ENCODE results near the gene NAT14.
"Not testable (repeated sequence)": the region's sequence is repeated elsewhere in the genome, so short reads cannot be mapped to it uniquely, and the experiment has no call there.

NAT14 gene

DNA sequence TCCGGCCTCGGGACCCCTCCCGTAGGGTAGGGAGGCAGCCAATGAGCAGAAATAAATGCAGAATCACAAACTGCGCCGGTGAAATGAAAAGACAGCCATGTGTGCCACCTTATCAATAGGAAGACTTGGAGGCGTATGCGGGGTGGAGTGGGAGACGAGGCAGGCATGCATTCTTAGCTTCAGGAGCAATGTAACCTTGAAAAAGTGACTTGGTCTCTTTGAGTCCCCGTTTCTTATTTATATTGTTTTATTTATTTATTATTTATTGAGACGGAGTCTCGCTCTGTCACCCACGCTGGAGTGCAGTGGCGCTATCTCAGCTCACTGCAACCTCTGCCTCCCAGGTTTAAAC, 19.2 kb downstream of the NAT14 start:
- DNase-seq: no peak

DNA sequence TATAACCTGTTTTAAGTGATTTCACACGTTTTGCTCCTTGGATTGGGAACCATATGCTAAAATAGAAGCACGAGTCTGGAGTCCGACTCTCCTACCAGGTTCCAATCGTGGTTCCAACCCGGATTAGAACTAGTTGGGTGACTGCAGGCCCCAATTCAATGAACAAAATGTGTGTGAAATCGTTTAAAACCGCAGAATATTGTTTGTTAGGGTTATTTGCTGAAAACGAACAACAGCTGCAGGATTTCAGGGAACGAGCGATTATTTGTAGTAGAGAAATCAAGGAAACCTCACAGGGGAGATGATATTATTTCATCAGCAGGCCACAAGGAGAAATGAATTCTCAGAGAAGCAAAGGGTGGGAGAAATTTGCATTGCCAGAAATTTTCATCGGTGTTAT, 20.0 kb downstream of the NAT14 start:
- no peak for DNase-seq

DNA sequence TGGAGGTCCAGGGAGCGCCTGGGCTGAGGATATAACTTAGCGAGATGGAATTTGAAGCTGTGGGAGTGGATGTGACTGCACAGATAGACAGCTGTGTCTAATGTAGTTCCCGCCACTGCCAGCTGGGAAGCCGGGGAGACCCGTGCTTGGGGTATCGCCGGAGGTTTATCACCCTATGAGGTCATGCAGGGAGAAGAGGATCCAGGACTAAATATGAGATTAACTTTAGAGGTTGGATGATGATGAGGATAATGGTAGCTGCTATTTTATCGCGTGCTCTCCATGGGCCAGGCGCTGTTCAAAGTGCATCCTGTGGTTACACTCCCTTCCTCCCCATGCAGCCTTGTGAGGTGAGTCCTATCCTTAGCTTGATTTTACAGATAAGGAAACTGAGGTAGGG, 23.1 kb downstream of the NAT14 start:
- DNase-seq: no peak

DNA sequence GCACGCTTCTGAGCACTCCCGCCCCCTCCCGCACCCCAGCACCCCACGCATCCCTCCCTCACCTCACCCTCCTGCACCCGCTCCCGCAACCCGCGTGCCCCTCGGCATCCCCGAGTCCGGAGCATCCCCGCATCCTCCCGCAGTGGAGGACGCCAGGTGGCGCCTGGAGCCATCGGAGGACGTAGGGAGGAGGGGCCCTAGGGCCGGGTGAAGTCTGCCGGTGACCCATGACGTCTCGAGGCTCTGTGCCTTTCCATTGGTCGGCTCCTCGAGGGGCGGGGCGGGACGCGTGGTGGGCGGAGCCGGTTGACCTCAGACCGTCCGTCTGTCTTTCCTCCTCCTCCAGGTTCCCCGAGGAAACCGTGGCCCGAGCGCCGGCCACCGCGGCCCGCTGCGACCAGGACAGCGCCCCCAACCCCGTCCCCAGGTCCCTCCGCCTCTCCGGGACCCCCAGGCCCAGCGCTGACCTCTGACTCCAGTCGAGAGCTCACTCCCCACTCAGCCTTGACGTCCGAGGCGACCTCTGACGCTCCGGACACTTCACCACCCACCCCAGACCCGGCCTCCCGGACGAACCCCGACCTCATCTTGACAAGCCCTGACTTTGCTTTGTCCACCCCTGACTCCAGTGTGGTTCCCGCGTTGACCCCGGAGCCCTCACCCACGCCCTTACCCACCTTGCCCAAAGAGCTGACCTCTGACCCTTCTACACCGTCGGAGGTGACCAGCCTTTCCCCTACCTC, 32.1 kb downstream of the NAT14 start:
- DNase-seq: peak; percentile 87

DNA sequence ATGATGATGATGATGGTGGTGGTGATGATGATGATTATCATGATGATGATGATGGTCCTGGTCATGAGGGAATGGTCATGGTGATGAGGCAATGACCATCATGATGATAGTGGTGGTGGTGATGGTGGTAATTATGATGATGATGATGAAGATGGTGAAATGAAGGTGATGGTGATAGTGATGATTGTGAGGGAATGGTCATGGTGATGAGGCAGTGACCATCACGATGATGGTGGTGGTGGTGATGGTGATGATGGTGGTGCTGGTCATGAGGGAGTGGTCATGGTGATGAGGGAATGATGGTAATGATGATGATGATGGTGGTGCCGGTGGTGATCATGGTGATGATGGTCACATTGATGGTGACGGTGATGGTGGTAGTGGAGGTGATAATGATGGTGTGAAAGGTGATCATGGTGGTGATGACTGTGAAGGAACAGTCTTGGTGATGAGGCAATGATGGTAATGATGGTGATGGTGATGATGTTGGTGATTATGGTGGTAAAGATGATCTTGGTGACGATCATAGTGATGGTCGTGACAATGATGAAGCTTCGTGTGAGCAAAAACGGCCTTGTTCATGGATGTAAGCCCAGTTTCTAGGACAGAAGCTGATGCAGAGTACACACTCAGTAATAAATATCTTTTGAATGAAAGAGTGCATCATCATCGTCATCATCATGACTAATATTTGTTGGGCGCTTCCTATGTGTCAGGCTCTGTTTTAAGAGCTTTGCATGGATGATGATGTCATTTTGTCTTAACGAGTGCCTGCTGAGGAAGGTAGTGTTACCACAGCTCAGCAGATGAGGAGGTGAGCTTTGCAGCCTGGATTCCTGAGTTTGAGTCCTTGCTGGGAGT, 34.7 kb downstream of the NAT14 start:
- no peak for DNase-seq

DNA sequence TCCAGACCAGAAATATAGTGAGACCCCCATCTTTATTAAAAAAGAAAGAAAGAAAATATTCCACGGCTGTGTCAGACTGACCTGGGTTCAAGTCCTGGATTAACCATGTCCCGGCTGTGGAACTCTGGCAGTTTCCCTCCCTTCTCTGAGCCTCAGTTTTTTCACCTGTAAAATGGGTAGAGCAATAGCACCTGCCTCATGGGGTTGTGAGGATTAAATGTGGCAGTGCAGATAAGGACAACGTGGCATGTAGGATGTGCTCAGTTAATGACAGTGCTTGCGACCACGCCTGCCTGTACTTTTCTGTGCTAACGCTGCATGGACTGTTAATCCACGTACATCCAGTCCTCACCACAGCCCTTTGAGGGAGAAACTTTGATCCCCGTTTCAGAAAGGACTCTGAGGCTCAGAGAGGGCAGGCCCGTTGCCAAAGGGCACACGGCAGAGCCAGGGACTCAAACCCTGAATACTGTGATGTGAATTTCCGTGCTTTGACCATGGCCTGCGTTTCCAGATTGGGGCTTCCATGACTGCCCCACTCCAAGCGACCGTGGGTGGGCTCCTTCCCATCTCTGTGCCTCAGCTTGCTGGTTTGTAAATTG, 35.8 kb downstream of the NAT14 start:
- DNase-seq: no peak

DNA sequence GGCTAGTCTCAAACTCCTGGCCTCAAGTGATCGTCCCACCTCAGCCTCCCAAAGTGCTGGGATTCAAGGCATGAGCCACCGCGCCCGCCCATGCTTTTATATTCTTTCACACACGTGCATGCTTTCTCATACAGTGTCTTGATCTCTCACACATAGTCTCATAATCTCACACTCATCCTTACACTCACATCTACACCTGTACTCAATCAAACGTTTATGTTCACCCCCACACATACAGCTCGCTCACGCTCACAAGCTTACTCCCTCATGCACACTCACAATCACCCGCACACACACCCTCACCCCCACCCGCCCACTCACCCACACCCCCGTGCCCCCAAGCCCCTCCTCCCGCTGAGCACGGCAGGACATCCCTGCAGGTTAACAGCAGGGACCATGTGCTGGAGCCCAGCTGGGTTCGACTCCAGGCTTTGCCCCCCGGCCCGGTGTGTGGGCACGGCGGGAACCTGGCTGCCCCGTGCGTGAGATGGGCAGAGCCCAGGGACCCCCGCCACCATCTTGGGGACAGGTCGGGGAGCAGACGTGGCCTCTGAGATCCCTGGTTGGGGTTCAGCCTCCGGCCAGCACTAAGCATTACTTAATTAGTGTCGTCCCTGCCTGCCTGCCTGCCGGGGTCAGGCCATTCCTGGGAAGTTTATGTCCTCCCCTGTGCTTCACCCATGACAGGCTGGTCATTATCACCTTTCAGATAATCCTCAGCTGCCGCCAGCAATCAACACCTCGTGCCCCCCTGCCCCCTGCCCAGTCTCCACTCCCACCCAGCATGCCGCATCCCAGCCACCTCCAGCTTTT, 40.5 kb downstream of the NAT14 start:
- DNase-seq: no peak

DNA sequence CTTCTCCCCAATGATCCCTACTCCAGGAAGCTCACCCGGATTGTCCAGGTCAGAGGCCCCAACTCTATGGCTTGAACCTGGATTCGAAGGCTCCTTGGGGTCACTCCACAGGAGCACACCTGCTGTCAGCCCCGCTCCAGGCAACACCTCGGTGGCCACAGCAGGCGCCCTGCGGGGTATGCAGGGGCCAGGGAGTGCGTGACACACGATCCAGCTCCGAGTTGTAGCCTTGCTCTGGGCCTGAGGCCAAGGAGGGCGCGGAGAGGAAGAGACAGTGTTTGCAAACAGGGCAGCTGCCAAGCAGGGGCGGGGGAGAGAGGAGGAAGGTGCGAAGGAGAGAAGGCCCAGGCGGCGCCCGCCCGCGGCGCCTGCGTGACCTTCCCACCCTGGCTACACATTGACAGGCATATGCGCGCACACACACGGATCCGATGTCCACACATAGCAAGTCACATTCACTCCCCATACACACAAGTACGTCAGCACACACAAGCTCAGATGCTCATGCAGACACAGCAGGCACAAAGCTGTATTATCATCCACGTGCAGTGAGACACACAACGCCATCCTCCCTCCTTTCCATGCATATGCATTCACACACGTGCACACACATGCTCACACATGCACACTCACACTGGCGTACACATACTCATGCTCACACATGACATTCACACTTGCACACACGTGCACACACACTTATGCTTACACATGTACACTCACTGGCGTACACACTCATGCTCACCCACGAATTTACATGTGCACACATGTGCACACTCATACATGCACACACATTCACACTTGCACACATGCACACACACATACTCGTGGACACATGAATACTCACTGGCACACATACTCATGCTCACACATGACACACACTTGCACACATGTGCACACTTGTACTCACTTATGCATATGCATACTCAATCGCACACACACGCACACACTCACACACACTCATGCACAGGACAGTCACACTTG, 41.5 kb downstream of the NAT14 start:
- no peak for DNase-seq

DNA sequence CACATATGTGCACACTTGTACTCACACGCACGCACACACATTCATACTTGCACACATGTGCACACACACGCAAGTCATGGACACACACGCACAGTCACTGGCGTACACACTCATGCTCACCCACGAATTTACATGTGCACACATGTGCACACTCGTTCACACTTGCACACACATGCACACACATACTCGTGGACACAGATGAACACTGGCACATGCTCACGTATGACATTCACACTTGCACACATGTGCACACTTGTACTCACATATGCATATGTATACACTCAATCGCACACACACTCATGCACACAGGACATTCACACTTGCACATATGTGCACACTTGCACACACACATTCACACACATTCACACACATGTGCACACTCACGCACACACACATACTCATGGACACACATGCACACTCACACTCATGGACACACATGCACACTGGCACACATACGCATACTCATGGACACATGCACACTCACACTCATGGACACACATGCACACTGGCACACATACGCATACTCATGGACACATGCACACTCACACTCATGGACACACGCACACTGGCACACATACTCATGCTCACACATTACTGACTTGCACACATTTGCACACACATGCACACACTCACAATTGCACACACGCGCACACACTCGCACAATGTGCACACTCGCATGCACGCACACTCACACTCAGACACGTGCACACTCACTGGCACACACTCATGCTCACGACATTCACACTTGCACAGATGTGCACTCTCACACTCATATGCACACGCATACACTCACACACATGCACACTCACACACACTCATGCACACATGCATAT, 42.4 kb downstream of the NAT14 start:
- no peak for DNase-seq

DNA sequence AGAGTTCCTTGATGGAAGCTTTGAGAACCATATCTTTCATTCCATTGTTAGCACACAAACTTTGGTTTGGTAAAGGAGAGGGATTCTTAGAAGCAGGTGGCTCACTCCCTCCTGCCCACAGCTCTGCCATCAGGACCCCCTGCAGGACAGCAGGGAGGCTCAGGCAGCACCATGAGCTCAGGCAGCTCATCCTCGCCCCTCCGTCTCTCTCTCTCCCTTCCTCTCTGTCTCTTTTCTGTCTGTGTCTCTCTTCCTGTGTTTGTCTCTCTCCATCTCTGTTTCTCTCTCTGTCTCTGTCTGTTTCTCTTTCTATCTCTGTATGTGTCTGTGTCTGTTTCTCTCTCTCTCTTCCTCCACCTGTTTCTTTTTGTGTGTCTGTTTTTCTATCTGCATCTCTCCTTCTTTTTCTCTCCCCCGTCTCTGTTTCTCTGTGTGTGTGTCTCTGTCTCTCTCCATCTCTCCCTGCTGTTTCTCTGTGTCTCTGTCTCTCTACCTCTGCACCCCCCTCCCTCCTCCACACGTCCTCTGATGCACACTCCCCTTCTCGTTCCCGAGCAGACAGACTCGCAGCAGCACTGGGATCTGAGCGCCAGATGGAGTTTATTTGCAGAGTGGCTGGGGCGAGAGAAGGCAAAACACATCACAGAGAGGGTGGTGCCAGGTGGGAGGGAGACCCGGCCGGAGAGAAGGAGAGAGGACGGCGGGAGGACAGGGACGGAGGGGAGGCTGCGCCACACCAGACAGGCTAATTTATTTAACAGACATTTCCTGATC, 43.2 kb downstream of the NAT14 start:
- no peak for DNase-seq

DNA sequence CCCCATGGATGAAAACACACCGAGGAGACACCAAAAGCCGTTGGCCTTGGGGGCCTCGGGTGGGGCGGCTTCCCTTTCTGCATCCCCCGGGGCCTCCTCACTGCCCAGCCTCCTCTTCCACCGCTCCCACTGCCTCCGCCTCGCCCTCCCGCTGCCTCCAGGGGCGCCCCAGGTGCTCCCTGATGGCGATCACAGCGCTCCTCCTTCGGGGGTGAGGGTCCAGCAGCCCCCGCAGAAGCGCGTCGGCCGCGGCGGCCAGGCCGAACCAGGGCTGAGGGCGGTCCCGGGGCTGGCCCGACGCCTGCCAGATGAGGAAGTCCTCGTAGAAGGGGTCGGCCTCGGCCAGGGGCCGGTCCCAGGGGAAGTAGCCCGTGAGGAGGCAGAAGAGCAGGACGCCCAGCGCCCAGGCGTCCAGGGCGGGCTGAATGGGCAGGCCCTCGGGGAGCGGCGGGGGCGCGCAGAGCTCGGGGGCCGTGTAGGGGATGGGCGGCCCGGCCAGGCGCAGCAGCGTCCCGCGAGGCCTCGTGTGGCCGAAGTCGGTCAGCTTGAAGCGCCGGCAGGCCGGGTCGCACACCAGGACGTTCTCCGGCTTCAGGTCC, 44.7 kb downstream of the NAT14 start:
- DNase-seq: no peak

DNA sequence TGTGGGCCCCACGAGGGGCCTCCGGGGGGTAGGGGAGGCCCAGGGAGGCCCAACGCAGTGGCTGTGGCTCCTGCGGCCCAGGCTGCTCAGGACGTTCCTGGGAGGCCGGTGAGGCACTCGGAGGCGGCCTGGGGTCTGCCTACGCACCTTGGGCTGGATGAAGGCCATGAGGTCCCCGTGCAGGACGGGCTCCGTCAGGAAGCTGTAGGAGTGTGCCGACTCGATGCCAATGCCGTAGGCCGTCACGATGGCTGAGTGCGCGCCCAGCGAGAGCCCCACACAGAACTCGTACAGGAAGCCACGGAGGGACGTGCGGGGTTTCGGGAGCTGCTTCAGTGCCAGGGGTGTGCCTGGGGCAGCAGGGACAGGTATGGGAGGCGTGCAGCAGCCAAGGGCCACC, 46.0 kb downstream of the NAT14 start:
- no peak for DNase-seq

DNA sequence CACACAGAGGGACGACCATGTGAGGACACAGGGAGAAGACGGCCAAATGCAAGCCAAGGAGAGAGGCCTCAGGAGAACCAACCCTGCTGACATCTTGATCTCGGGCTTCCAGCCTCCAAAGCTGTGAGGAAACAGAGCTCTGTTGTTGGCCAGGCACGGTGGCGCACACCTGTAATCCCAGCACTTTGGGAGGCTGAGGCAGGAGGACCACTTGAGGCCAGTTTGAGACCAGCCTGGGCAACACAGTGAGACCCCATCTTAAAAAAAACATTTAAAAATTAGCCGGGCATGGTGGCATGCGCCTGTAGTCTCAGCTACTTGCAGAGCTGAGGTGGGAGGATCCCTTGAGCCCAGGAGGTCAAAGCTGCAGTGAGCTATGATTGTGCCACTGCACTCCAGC, 49.3 kb downstream of the NAT14 start:
- DNase-seq: not testable (repeated sequence)

DNA sequence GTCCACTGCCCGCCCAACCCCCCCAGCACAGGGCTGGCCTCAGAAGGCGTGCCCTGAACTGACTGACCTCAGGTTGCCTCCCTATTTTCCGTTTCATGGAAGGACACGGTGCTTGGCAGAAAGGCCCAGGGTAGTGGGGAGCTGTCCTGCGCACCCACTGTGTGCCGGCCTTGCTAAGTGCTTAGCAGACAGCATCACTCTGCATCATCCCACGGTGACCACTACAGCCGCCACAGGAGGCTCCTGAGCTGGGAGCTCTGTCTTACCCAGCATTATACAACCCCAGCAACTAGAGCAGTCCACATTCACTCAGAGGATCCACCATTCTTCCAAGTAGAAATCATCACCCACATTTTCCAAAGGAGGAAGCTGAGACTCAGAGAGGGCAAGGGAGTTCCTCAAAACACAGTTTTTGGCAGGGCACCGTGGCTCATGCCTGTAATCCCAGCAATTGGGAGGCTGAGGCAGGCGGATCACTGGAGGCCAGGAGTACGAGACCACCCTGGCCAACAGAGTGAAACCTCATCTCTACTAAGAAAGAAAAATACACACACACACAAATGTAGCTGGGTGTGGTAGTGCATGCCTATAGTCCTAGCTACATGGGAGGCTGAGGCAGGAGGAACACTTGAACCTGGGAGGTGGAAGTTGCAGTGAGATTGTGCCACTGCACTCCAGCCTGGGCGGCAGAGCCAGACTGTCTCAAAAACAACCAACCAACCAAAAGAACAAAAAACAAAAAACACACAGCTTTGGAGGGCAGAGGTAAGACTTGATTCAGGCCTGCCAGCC, 50.4 kb downstream of the NAT14 start:
- DNase-seq: no peak

DNA sequence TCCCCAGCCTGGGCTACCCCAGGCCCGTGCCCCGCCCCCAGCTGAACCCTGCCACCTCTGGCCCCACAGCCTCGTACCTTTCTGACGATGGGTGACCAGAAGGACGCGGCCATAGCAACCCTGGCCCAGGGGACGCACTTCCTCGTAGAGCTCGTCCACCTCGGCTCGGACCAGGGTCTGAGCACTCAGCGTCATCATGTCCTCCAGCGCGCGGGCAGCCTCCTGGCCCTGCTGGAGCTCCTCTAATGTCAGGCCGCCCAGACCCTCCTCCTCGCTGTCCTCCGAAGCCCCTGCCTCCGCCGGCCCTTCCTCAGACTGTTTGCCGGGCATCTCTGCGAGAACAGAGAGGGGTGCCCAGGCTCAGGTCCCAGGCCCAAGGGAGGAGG, 51.0 kb downstream of the NAT14 start:
- no peak for DNase-seq

DNA sequence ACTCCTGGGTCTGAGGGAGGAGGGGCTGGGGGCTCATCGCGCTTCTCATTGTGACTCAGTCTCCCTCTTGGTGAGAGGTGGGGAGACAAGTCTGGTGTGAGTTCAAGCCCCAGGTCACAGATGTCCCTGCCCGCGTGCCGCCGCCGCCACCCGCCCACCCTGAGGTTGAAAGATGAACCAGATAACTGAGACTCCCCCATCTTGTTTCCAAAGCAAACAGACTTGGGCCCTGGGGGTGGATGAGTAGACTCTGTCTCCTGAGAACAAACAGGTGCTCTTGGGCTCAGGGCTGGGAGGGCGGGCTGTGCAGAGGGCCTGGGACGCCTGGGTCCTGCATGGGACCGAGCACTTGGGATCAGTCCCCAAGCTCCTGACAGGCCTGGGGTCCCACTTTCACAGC, 51.4 kb downstream of the NAT14 start:
- DNase-seq: no peak

All from T-helper 9 cell (primary cell).